Immature natural killer cell (primary cell): ENCODE data around the gene SGMS1. TPM values are rescaled to one million over a fixed set of nuclear protein-coding genes. Genes with fewer than 3 reads are reported as not detected.

Experiments used
- DNase-seq, 3 donors: peaks; one replicate each; pipeline ENCODE4 v3.0.0; 2022; ENCODE audit warnings: mixed read lengths in 1 of 3
- H3K27ac Mint-ChIP-seq, 6 donors: one replicate each; pipeline ENCODE4 v1.8.0; 2020; ENCODE audit warnings: mixed read lengths in 6 of 6, mild to moderate bottlenecking in 5 of 6, inconsistent platforms in 4 of 6, moderate library complexity in 3 of 6
- H3K27me3 Mint-ChIP-seq, 3 donors: one replicate each; pipeline ENCODE4 v1.8.0; 2020 to 2021; ENCODE audit warnings: low read depth in 3 of 3, mild to moderate bottlenecking in 3 of 3, mixed read lengths in 3 of 3, moderate library complexity in 3 of 3, inconsistent platforms in 1 of 3
- H3K36me3 Mint-ChIP-seq, 3 donors: one replicate each; pipeline ENCODE4 v1.8.0; 2020; ENCODE audit warnings: mixed read lengths in 3 of 3, inconsistent platforms in 2 of 3, mild to moderate bottlenecking in 2 of 3
- H3K4me1 Mint-ChIP-seq, 2 donors: one replicate each; pipeline ENCODE4 v1.8.0; 2020; ENCODE audit warnings: inconsistent platforms in 2 of 2, mild to moderate bottlenecking in 2 of 2, mixed read lengths in 2 of 2, moderate library complexity in 1 of 2
- H3K4me3 Mint-ChIP-seq, 5 donors: one replicate each; pipeline ENCODE4 v1.8.0; 2020; ENCODE audit warnings: mild to moderate bottlenecking in 5 of 5, mixed read lengths in 5 of 5, inconsistent platforms in 3 of 5, moderate library complexity in 3 of 5
- H3K9me3 Mint-ChIP-seq, 6 donors: one replicate each; pipeline ENCODE4 v1.8.0; 2020; ENCODE audit warnings: mild to moderate bottlenecking in 6 of 6, mixed read lengths in 6 of 6, inconsistent platforms in 4 of 6, moderate library complexity in 3 of 6
- polyA plus RNA-seq, 3 donors: library from polyadenylated mRNA; unstranded; fragments of 300-500 nt; fragmentation: Illumina TruSeq; gene quantifications; one replicate each; pipeline ENCODE4 v1.2.3, GENCODE V29; 2021

Gene SGMS1
- polyA plus RNA-seq, 3 donors from 2014 or later, result 9.2 to 13.3 (median 11.8) TPM

DNA sequence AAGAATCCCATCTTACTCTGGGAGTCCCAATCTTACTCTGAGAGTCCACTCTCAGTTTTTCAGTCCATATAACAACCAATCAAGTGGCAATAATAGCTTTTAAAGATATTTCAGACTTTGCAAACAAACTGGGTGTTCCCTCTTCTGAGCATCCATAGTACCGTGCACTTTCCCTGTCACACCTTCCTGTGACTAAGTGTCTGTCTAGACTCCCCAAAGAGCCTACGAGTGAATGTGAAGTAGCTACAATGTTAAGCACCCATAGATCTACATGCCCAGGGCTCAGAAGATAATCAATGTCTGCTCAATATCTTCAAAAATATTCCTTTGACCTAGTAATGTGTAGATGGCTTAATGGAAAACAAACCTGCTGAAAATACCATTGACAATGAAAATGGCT, 276.8 kb downstream of the SGMS1 start:
- H3K4me3 Mint-ChIP-seq, result peak overlapping the region in 1 of 5 donors; percentile 18

DNA sequence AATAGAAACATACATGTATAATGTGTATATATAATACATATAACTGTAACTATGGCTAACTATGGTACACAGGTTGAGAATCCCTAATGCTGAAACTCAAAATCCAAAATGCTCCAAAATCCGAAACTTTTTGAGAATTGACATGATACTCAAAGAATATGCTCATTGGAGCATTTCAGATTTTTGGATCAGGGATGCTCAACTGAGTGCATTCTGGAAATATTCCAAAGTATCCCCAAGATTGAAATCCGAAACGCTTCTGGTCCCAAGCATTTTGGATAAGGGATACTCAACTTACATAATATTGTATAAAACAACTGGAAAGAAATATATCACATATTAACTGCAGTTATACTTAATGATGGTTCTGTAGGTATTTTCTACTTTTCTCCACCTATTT, 278.2 kb downstream of the SGMS1 start:
- H3K4me3 Mint-ChIP-seq, result no peak overlapping the region
- no peaks in the 10 kb centered on the region for H3K27me3 Mint-ChIP-seq
- H3K4me1 Mint-ChIP-seq, result peaks cover 21 to 45% of the 10 kb centered on the region in 2 donors
- H3K27ac Mint-ChIP-seq, result no peak overlapping the region
- no peak for DNase-seq
- peaks cover 15 to 28% (median 16%) of the 10 kb centered on the region in 3 donors for H3K36me3 Mint-ChIP-seq
- H3K9me3 Mint-ChIP-seq, result peaks cover 0 to 12% (median 2%) of the 10 kb centered on the region in 6 donors

More for the DNA sequence above, 276.8 kb downstream of the SGMS1 start:
- Mint-ChIP-seq H3K27ac (peak overlapping the region in 4 of 6 donors; percentile 25 to 72 (median 40)), H3K36me3 (peaks cover 11 to 27% (median 23%) of the 10 kb centered on the region in 3 donors), H3K9me3 (peaks cover 0 to 12% (median 2%) of the 10 kb centered on the region in 6 donors), H3K4me1 (peaks cover 21 to 45% of the 10 kb centered on the region in 2 donors), H3K27me3 (no peaks in the 10 kb centered on the region)
- DNase-seq, result no peak

GRCh38 chr10:50343702-50344331, 279.9 kb downstream of the SGMS1 start:
- DNase-seq, result no peak
- H3K27ac Mint-ChIP-seq, result peak overlapping the region in 1 of 6 donors; percentile 8
- no peak overlapping the region for H3K4me3 Mint-ChIP-seq
- H3K27me3 Mint-ChIP-seq, result no peaks in the 10 kb centered on the region
- peaks cover 18 to 35% of the 10 kb centered on the region in 2 donors for H3K4me1 Mint-ChIP-seq
- peaks cover 0 to 5% (median 0%) of the 10 kb centered on the region in 6 donors for H3K9me3 Mint-ChIP-seq
- H3K36me3 Mint-ChIP-seq, result peaks cover 17 to 33% (median 18%) of the 10 kb centered on the region in 3 donors

DNA sequence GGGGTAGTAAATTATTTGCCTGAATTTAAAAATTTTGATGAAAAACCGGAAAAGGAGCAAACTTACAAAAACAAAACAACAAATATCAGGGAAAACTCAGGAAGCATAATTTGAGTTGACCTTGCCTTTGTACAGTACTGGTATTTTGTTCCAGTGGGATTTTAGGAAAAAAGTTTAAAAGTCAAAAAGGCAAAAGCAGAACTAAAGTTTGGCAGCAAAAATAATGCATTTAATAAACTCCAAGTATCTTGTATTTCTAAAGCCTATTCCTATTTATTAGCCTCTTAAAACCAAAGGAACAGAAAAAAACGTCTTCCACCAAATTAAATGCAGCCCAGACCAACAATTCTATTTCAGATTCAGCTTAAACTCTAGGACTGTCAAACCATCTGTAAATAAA, 281.8 kb downstream of the SGMS1 start:
- Mint-ChIP-seq H3K9me3 (no peaks in the 10 kb centered on the region), H3K36me3 (peaks cover 17 to 38% (median 18%) of the 10 kb centered on the region in 3 donors), H3K4me1 (peaks cover 3 to 28% of the 10 kb centered on the region in 2 donors), H3K27me3 (no peaks in the 10 kb centered on the region), H3K27ac (no peak overlapping the region), H3K4me3 (no peak overlapping the region)
- DNase-seq, result no peak

GRCh38 chr10:50336140-50336539, 287.6 kb downstream of the SGMS1 start:
- H3K36me3 Mint-ChIP-seq, result peaks cover 12 to 26% (median 25%) of the 10 kb centered on the region in 3 donors
- peaks cover 21 to 48% of the 10 kb centered on the region in 2 donors for H3K4me1 Mint-ChIP-seq
- H3K9me3 Mint-ChIP-seq, result no peaks in the 10 kb centered on the region
- H3K4me3 Mint-ChIP-seq, result peak overlapping the region; percentile 2 to 73 (median 48)
- H3K27me3 Mint-ChIP-seq, result peaks cover 0 to 2% (median 0%) of the 10 kb centered on the region in 3 donors
- H3K27ac Mint-ChIP-seq, result peak overlapping the region in 5 of 6 donors; percentile 7 to 46 (median 14)
- DNase-seq, result peak in 1 of 3 donors; percentile 3

DNA sequence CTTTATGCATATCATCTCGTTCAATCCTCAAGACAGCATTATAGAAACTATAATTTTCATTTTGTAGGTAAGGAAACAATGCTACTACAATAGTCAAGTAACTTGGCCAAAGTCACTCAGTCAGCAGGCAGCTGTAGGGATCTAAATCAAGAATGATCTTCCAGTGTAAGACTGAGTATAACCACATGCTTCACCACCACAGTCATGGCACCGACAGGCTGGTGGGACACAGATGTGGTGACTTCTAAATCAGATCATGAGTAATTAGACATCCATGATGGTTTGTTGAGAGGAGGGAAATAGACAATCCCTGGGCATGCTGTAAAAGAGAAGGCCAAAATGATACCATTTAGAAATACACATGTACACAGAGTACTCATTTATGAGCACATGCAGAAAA, 288.4 kb downstream of the SGMS1 start:
- no peak overlapping the region for H3K4me3 Mint-ChIP-seq
- no peak for DNase-seq
- H3K27me3 Mint-ChIP-seq, result peaks cover 0 to 3% (median 0%) of the 10 kb centered on the region in 3 donors
- peaks cover 9 to 26% (median 21%) of the 10 kb centered on the region in 3 donors for H3K36me3 Mint-ChIP-seq
- H3K9me3 Mint-ChIP-seq, result no peaks in the 10 kb centered on the region
- H3K27ac Mint-ChIP-seq, result peak overlapping the region in 2 of 6 donors; percentile 8 to 14
- peaks cover 21 to 48% of the 10 kb centered on the region in 2 donors for H3K4me1 Mint-ChIP-seq

- H3K36me3 Mint-ChIP-seq, result peaks cover 3 to 15% (median 11%) of the 10 kb centered on the region in 3 donors
- H3K4me3 Mint-ChIP-seq, result no peak overlapping the region
Measured at GRCh38 chr10:50334273-50334672, 289.5 kb downstream of the SGMS1 start.

GRCh38 chr10:50333872-50334271, 289.9 kb downstream of the SGMS1 start:
- peak overlapping the region in 1 of 6 donors; percentile 23 for H3K27ac Mint-ChIP-seq
- no peaks in the 10 kb centered on the region for H3K9me3 Mint-ChIP-seq
- peaks cover 0 to 3% (median 0%) of the 10 kb centered on the region in 3 donors for H3K27me3 Mint-ChIP-seq
- H3K36me3 Mint-ChIP-seq, result peaks cover 0 to 13% (median 9%) of the 10 kb centered on the region in 3 donors
- DNase-seq, result no peak
- no peak overlapping the region for H3K4me3 Mint-ChIP-seq
- peaks cover 21 to 48% of the 10 kb centered on the region in 2 donors for H3K4me1 Mint-ChIP-seq

More at GRCh38 chr10:50334273-50334672, 289.5 kb downstream of the SGMS1 start:
- Mint-ChIP-seq H3K4me1 (peaks cover 21 to 48% of the 10 kb centered on the region in 2 donors), H3K27ac (no peak overlapping the region), H3K9me3 (no peaks in the 10 kb centered on the region), H3K27me3 (peaks cover 0 to 3% (median 0%) of the 10 kb centered on the region in 3 donors)
- no peak for DNase-seq

- H3K27me3 Mint-ChIP-seq, result peaks cover 0 to 3% (median 0%) of the 10 kb centered on the region in 3 donors
- H3K36me3 Mint-ChIP-seq, result peaks cover 0 to 13% (median 4%) of the 10 kb centered on the region in 3 donors
- no peaks in the 10 kb centered on the region for H3K9me3 Mint-ChIP-seq
- no peak for DNase-seq
- no peak overlapping the region for H3K4me3 Mint-ChIP-seq
- H3K27ac Mint-ChIP-seq, result no peak overlapping the region
- peaks cover 25 to 43% of the 10 kb centered on the region in 2 donors for H3K4me1 Mint-ChIP-seq
Measured at GRCh38 chr10:50332108-50332842, 291.5 kb downstream of the SGMS1 start.

GRCh38 chr10:50331486-50331885, 292.3 kb downstream of the SGMS1 start:
- peaks cover 32 to 43% of the 10 kb centered on the region in 2 donors for H3K4me1 Mint-ChIP-seq

DNA sequence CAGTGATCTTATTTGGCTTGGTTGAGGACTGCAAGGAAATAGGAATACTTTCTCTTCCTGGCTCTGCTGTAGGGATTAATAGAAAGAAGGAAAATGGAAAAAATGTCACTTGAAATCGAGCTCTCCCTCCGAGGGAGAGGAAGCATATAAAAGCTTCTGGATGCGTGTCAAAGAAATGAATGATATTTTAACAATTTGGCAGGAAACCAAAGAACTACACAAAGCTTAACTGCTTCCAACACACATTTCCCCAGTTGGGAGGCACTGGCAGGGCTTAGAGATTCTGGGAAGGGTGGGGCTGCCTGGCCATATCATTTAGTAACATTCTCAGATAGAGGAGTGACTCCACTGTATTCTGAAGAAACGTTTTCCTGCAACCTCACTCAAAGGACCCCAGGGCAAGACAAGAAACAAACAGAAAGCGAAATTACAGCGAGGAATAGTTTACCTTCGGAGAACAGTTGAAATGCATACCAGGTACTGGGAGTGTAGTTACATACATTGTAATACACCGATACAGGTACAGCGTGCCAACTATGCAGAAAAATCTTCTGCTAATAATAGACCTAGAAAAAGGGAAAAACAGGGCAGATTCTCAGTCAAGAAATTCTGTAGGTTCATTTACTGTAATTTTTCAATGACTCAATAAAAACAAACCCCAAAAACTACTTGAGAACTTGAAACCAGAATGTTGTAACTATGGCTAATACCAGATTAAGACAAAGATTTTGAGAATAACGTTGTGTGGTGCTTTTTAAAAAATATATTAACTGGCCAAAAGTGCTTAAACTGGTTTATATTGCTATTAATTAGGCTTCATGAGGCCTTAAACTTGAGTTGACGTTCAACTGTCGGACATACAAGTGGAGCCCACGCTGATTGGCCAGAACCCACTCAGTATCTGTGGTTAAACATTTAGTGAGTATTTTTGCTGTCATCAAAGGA, 296.7 kb downstream of the SGMS1 start:
- H3K27ac Mint-ChIP-seq, result peak overlapping the region in 2 of 6 donors; percentile 3 to 28
- no peaks in the 10 kb centered on the region for H3K9me3 Mint-ChIP-seq
- DNase-seq, result no peak
- H3K27me3 Mint-ChIP-seq, result peaks cover 0 to 2% (median 0%) of the 10 kb centered on the region in 3 donors
- H3K4me3 Mint-ChIP-seq, result peak overlapping the region; percentile 11 to 61 (median 55)
- peaks cover 17 to 19% of the 10 kb centered on the region in 2 donors for H3K4me1 Mint-ChIP-seq
- peaks cover 0 to 11% (median 0%) of the 10 kb centered on the region in 3 donors for H3K36me3 Mint-ChIP-seq

More at GRCh38 chr10:50331486-50331885, 292.3 kb downstream of the SGMS1 start:
- Mint-ChIP-seq H3K27me3 (peaks cover 0 to 3% (median 0%) of the 10 kb centered on the region in 3 donors), H3K9me3 (no peaks in the 10 kb centered on the region), H3K27ac (no peak overlapping the region), H3K36me3 (peaks cover 0 to 13% (median 8%) of the 10 kb centered on the region in 3 donors), H3K4me3 (no peak overlapping the region)
- DNase-seq, result no peak

DNA sequence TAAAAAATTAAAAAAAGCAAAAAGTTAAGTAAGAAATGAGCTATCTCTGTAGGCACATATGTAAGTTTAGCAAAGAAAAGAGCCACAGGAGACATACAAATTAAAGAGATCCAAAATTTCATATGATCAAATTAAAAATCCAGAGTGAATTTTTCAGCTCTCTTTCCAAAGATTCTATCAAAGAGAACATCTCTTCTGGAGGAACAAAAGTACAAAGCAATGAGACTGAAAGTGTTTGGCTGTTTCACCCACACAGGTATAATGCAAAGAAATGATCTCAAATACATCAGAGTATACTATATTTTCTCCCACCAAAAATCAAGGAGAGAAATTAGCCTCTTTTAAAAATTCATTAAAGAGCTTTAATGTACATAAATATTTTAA, 297.6 kb downstream of the SGMS1 start:
- Mint-ChIP-seq H3K36me3 (peaks cover 4 to 16% (median 4%) of the 10 kb centered on the region in 3 donors), H3K27ac (peak overlapping the region in 1 of 6 donors; percentile 3), H3K4me3 (peak overlapping the region in 1 of 5 donors; percentile 60), H3K27me3 (peaks cover 0 to 2% (median 0%) of the 10 kb centered on the region in 3 donors), H3K4me1 (peaks cover 17 to 19% of the 10 kb centered on the region in 2 donors), H3K9me3 (no peaks in the 10 kb centered on the region)
- no peak for DNase-seq
